Fibroblast of lung (primary cell): Measurements from ENCODE around the gene FLYWCH2. TPM values are rescaled to one million over a fixed set of nuclear protein-coding genes. Genes with fewer than 3 reads are reported as not detected.
"Not testable (repeated sequence)": the region's sequence is repeated elsewhere in the genome, so short reads cannot be mapped to it uniquely, and the experiment has no call there.

Source experiments
- DNase-seq, 2 donors: peaks; one replicate each; pipeline versions ENCODE4 v3.0.0 to v3.0.0-alpha.2; 2010; ENCODE audit warnings: low read depth in 2 of 2
- H2AFZ ChIP-seq: 2 replicates; pipeline ENCODE4 v1.5.1; 2012; ENCODE audit warnings: low read length, control low read depth, inconsistent platforms
- H3K27ac ChIP-seq: 2 replicates; pipeline ENCODE4 v1.5.1; 2011; ENCODE audit warnings: low read length, control low read depth; ENCODE audit not compliant: insufficient read depth
- H3K27me3 ChIP-seq: 2 replicates; pipeline ENCODE4 v1.5.1; 2011; ENCODE audit warnings: mild to moderate bottlenecking, low read length; ENCODE audit not compliant: control insufficient read depth, insufficient read depth
- H3K36me3 ChIP-seq: 2 replicates; pipeline ENCODE4 v1.5.1; 2011; ENCODE audit warnings: low read length; ENCODE audit not compliant: control insufficient read depth, insufficient read depth
- H3K4me1 ChIP-seq: 2 replicates; pipeline ENCODE4 v1.5.1; 2011; ENCODE audit warnings: low read length; ENCODE audit not compliant: control insufficient read depth, insufficient read depth; ENCODE audit errors: extremely low read depth
- H3K4me2 ChIP-seq: 2 replicates; pipeline ENCODE4 v1.5.1; 2011; ENCODE audit warnings: low read length, control low read depth; ENCODE audit not compliant: insufficient read depth; ENCODE audit errors: extremely low read depth
- H3K4me3 ChIP-seq, 4 experiments: fragments of 200-600 bp in 1 of 4; sonication (generic) in 1 of 4; replicated peaks in 1 of 4; 2 replicates each; pipeline ENCODE4 v1.5.1; 2011 to 2016; ENCODE audit warnings: low read length in 4 of 4, low read depth in 3 of 4, mild to moderate bottlenecking in 3 of 4, control low read depth in 2 of 4, inconsistent platforms in 1 of 4, mixed read lengths in 1 of 4; ENCODE audit not compliant: insufficient read depth in 1 of 4; ENCODE audit errors: control extremely low read depth in 1 of 4
- H3K79me2 ChIP-seq: 2 replicates; pipeline ENCODE4 v1.5.1; 2012; ENCODE audit warnings: mild to moderate bottlenecking, low read length, inconsistent platforms; ENCODE audit not compliant: control insufficient read depth, insufficient read depth
- H3K9ac ChIP-seq: 2 replicates; pipeline ENCODE4 v1.5.1; 2011; ENCODE audit warnings: mild to moderate bottlenecking, low read length, control low read depth; ENCODE audit not compliant: insufficient read depth
- H3K9me3 ChIP-seq: 2 replicates; pipeline ENCODE4 v1.5.1; 2012; ENCODE audit warnings: low read depth, low read length; ENCODE audit not compliant: control insufficient read depth, insufficient read depth
- H4K20me1 ChIP-seq: 2 replicates; pipeline ENCODE4 v1.5.1; 2011; ENCODE audit warnings: low read length; ENCODE audit not compliant: control insufficient read depth, insufficient read depth; ENCODE audit errors: extremely low read depth
- EZH2 ChIP-seq: IDR thresholded peaks from 2 replicates; pipeline ENCODE4 v1.5.1; 2012; ENCODE audit warnings: low read length, control low read depth, mild to moderate bottlenecking; ENCODE audit errors: missing control alignments
- polyA plus RNA-seq, 2 donors: library from polyadenylated mRNA; depleted of rRNA in 1 of 2; stranded (reverse) in 1 of 2; unstranded in 1 of 2; fragments of >200 nt; gene quantifications; 2 replicates each; pipeline ENCODE4 v1.2.1, GENCODE V29; 2011 to 2012; ENCODE audit warnings: missing spikeins in 1 of 2
- total RNA-seq: library from RNA; depleted of rRNA; stranded (reverse); fragments of >200 nt; gene quantifications from 2 replicates; pipeline ENCODE4 v1.2.1, GENCODE V29; 2014
- TF ChIP-seq, protein P1 (sequence below), 2 donors: IDR thresholded peaks in 1 of 2; conservative IDR thresholded peaks in 1 of 2; 1 replicate in 1 of 2; 2 replicates in 1 of 2; pipeline ENCODE4 v1.5.1; 2011 to 2012; ENCODE audit warnings: low read length in 2 of 2, control low read depth in 1 of 2, inconsistent platforms in 1 of 2, low read depth in 1 of 2, mild to moderate bottlenecking in 1 of 2

FLYWCH2 gene
- total and polyA plus RNA-seq, 2 donors (not counting 1 experiment from before 2014, with no cell fraction given) = 21.2 to 55.2 TPM

GRCh38 chr16:2907084-2907753 lies 24.2 kb downstream of the FLYWCH2 start:
- H3K79me2 ChIP-seq, H3K27me3 ChIP-seq, H3K27ac ChIP-seq, H3K4me1 ChIP-seq, H4K20me1 ChIP-seq, H3K4me2 ChIP-seq, H3K9me3 ChIP-seq, H3K4me3 ChIP-seq, H2AFZ ChIP-seq, H3K9ac ChIP-seq, H3K36me3 ChIP-seq: not testable (repeated sequence)
- peak; percentile 33 to 45 for DNase-seq
- TF ChIP-seq, protein P1, sequence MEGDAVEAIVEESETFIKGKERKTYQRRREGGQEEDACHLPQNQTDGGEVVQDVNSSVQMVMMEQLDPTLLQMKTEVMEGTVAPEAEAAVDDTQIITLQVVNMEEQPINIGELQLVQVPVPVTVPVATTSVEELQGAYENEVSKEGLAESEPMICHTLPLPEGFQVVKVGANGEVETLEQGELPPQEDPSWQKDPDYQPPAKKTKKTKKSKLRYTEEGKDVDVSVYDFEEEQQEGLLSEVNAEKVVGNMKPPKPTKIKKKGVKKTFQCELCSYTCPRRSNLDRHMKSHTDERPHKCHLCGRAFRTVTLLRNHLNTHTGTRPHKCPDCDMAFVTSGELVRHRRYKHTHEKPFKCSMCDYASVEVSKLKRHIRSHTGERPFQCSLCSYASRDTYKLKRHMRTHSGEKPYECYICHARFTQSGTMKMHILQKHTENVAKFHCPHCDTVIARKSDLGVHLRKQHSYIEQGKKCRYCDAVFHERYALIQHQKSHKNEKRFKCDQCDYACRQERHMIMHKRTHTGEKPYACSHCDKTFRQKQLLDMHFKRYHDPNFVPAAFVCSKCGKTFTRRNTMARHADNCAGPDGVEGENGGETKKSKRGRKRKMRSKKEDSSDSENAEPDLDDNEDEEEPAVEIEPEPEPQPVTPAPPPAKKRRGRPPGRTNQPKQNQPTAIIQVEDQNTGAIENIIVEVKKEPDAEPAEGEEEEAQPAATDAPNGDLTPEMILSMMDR (conservative IDR thresholded peaks at IDR 0.05 in 1 of 2, IDR thresholded peaks at IDR 0.05 in 1 of 2; ENCODE audit: low read depth in 1 of 2, low read length in 2 of 2) = peak; percentile 36 to 37

GRCh38 chr16:2910441-2910969 lies 27.5 kb downstream of the FLYWCH2 start:
- TF ChIP-seq, protein P1 (conservative IDR thresholded peaks at IDR 0.05 in 1 of 2, IDR thresholded peaks at IDR 0.05 in 1 of 2; ENCODE audit: low read depth in 1 of 2, low read length in 2 of 2) = no peak
- TF ChIP-seq EZH2 = no peak
- H3K4me2 ChIP-seq = no peak overlapping the region
- peak; percentile 6 to 51 for DNase-seq
- H3K4me1 ChIP-seq = peaks cover 6% of the 10 kb centered on the region
- H3K27ac ChIP-seq = no peak overlapping the region
- H2AFZ ChIP-seq = no peak overlapping the region
- no peaks in the 10 kb centered on the region for H4K20me1 ChIP-seq
- H3K9ac ChIP-seq = no peak overlapping the region
- peaks cover 11% of the 10 kb centered on the region for H3K79me2 ChIP-seq
- no peaks in the 10 kb centered on the region for H3K27me3 ChIP-seq
- no peaks in the 10 kb centered on the region for H3K9me3 ChIP-seq
- peaks cover 4% of the 10 kb centered on the region for H3K36me3 ChIP-seq
- no peak overlapping the region for H3K4me3 ChIP-seq

- Histone ChIP-seq H2AFZ (peak within 1 kb of the TSS; percentile 94), H3K9ac (peak within 1 kb of the TSS; percentile 83), H3K9me3 (no peaks in the 10 kb centered on the region), H3K4me2 (peak within 1 kb of the TSS; percentile 81), H4K20me1 (no peaks in the 10 kb centered on the region), H3K4me1 (peaks cover 3% of the 10 kb centered on the region), H3K4me3 (peak within 1 kb of the TSS; percentile 69 to 94 (median 78)), H3K27ac (peak within 1 kb of the TSS; percentile 83), H3K36me3 (peaks cover 4% of the 10 kb centered on the region), H3K27me3 (no peaks in the 10 kb centered on the region), H3K79me2 (peaks cover 11% of the 10 kb centered on the region)
- TF ChIP-seq, protein P1 (conservative IDR thresholded peaks at IDR 0.05 in 1 of 2, IDR thresholded peaks at IDR 0.05 in 1 of 2; ENCODE audit: low read depth in 1 of 2, low read length in 2 of 2) = no peak
- TF ChIP-seq EZH2 = no peak
- DNase-seq = peak; percentile 97 to 98
Measured at GRCh38 chr16:2911638-2912329, 28.8 kb downstream of the FLYWCH2 start, which contains the start of gene FLYWCH1. Gene FLYWCH1, plus strand, starts transcription at chr16:2911931. Its CDS starts 17,755 bp downstream, at chr16:2929686.
